ENCODE results near the gene GCNA. TPM values are rescaled to one million over a fixed set of nuclear protein-coding genes. Genes with fewer than 3 reads are reported as not detected.

GCNA gene
- total RNA-seq, result 3.4 and 3.5 TPM in 2 replicates

- Mint-ChIP-seq H3K4me3 (ENCODE audit: low read depth) (no peak within 1 kb of the TSS), H3K4me1 (ENCODE audit: low read depth) (peaks cover 2% of the 10 kb centered on the region), H3K9me3 (no peaks in the 10 kb centered on the region), H3K36me3 (ENCODE audit: low read depth) (peaks cover 44% of the 10 kb centered on the region), H3K27ac (no peak within 1 kb of the TSS), H3K27me3 (ENCODE audit: low read depth) (no peaks in the 10 kb centered on the region)
- intact Hi-C loops (cut with micrococcal nuclease), result no loop called here
- no peak for DNase-seq (ENCODE audit: low spot score)
These were observed at the start of gene GCNA for GRCh38 chrX:71578253-71579135. Gene GCNA (plus strand): TSS chrX:71578437. CDS start chrX:71580822, 2,385 bp downstream.

- H3K36me3 Mint-ChIP-seq (ENCODE audit: low read depth), result peaks cover 37% of the 10 kb centered on the region
- H3K27ac Mint-ChIP-seq, result peak overlapping the region; percentile 99
- DNase-seq (ENCODE audit: low spot score), result peak; percentile 56
- peaks cover 7% of the 10 kb centered on the region for H3K9me3 Mint-ChIP-seq
- intact Hi-C loops (cut with micrococcal nuclease), result loop anchor here (1.0 to 10.0 kb wide), 9 partner anchors 9 to 430 kb away; partner anchors contain the start of genes CXCR3, NONO and TAF1
- H3K4me1 Mint-ChIP-seq (ENCODE audit: low read depth), result peaks cover 18% of the 10 kb centered on the region
- no peaks in the 10 kb centered on the region for H3K27me3 Mint-ChIP-seq (ENCODE audit: low read depth)
- H3K4me3 Mint-ChIP-seq (ENCODE audit: low read depth), result peak overlapping the region; percentile 99
These were observed 46.0 kb upstream of the GCNA start for GRCh38 chrX:71532078-71532752.

GRCh38 chrX:71532753-71533425 lies 45.3 kb upstream of the GCNA start, which contains the start of gene OGT:
Gene OGT (plus strand): TSS chrX:71533104. CDS start chrX:71533300, 196 bp downstream.
- Mint-ChIP-seq H3K27me3 (ENCODE audit: low read depth) (no peaks in the 10 kb centered on the region), H3K27ac (peak within 1 kb of the TSS; percentile 99), H3K36me3 (ENCODE audit: low read depth) (peaks cover 42% of the 10 kb centered on the region), H3K4me1 (ENCODE audit: low read depth) (peaks cover 22% of the 10 kb centered on the region), H3K9me3 (peaks cover 7% of the 10 kb centered on the region), H3K4me3 (ENCODE audit: low read depth) (peak within 1 kb of the TSS; percentile 99)
- intact Hi-C loops (cut with micrococcal nuclease), result loop anchor here (1.0 to 10.0 kb wide), 9 partner anchors 8 to 431 kb away; partner anchors contain the start of genes CXCR3, NONO and TAF1
- DNase-seq (ENCODE audit: low spot score), result peak; percentile 92

- intact Hi-C loops (cut with micrococcal nuclease), result loop anchor here (2.0 to 10.0 kb wide), 5 partner anchors 17 to 431 kb away; partner anchors contain the start of gene NONO
- peaks cover 47% of the 10 kb centered on the region for H3K36me3 Mint-ChIP-seq (ENCODE audit: low read depth)
These were observed 44.8 kb upstream of the GCNA start for GRCh38 chrX:71533516-71533850.

GRCh38 chrX:71533851-71534561 lies 44.2 kb upstream of the GCNA start:
- peak overlapping the region; percentile 99 for H3K4me3 Mint-ChIP-seq (ENCODE audit: low read depth)
- H3K36me3 Mint-ChIP-seq (ENCODE audit: low read depth), result peaks cover 50% of the 10 kb centered on the region
- DNase-seq (ENCODE audit: low spot score), result peak; percentile 57
- no peaks in the 10 kb centered on the region for H3K27me3 Mint-ChIP-seq (ENCODE audit: low read depth)
- peaks cover 7% of the 10 kb centered on the region for H3K9me3 Mint-ChIP-seq
- H3K4me1 Mint-ChIP-seq (ENCODE audit: low read depth), result peaks cover 26% of the 10 kb centered on the region
- intact Hi-C loops (cut with micrococcal nuclease), result loop anchor here (2.0 to 10.0 kb wide), 5 partner anchors 17 to 432 kb away; partner anchors contain the start of gene NONO
- peak overlapping the region; percentile 99 for H3K27ac Mint-ChIP-seq

More at GRCh38 chrX:71533516-71533850, 44.8 kb upstream of the GCNA start:
- no peak for DNase-seq (ENCODE audit: low spot score)
- H3K27me3 Mint-ChIP-seq (ENCODE audit: low read depth), result no peaks in the 10 kb centered on the region
- peak overlapping the region; percentile 99 for H3K27ac Mint-ChIP-seq
- peak overlapping the region; percentile 99 for H3K4me3 Mint-ChIP-seq (ENCODE audit: low read depth)
- H3K9me3 Mint-ChIP-seq, result peaks cover 7% of the 10 kb centered on the region
- H3K4me1 Mint-ChIP-seq (ENCODE audit: low read depth), result peaks cover 25% of the 10 kb centered on the region

GRCh38 chrX:71534773-71535544 lies 43.3 kb upstream of the GCNA start:
- Mint-ChIP-seq H3K27ac (peak overlapping the region; percentile 99), H3K36me3 (ENCODE audit: low read depth) (peaks cover 58% of the 10 kb centered on the region), H3K4me1 (ENCODE audit: low read depth) (peaks cover 24% of the 10 kb centered on the region), H3K4me3 (ENCODE audit: low read depth) (peak overlapping the region; percentile 99), H3K27me3 (ENCODE audit: low read depth) (no peaks in the 10 kb centered on the region), H3K9me3 (no peaks in the 10 kb centered on the region)
- no peak for DNase-seq (ENCODE audit: low spot score)
- intact Hi-C loops (cut with micrococcal nuclease), result loop anchor here (5.0 to 10.0 kb wide), 3 partner anchors 253 to 433 kb away; partner anchors contain the start of gene NONO

DNA sequence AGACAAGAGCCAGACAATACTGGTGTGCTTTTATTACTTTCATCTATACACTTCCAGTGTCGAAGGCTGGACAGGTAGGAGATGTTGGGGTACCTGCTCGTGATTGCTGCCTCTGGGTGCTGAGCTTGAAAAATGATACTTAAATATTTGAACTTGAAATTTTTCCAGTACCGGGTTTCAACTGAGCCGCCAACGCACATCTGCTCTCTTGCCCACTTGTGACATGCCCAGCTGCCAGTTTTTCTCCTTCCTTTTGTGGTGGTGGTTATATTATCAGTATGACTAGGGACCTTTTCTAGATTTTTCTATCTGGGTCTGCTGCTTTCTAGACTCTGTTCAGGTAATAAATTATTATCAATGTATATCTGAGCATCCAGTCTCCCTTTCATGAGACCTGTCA lies 42.0 kb upstream of the GCNA start:
- intact Hi-C loops (cut with micrococcal nuclease), result loop anchor here (10.0 kb wide), 1 partner anchor 341 kb away; no protein-coding TSS in a partner anchor
- peak overlapping the region; percentile 78 for H3K27ac Mint-ChIP-seq
- peaks cover 66% of the 10 kb centered on the region for H3K36me3 Mint-ChIP-seq (ENCODE audit: low read depth)
- H3K9me3 Mint-ChIP-seq, result no peaks in the 10 kb centered on the region
- H3K4me3 Mint-ChIP-seq (ENCODE audit: low read depth), result peak overlapping the region; percentile 99
- no peaks in the 10 kb centered on the region for H3K27me3 Mint-ChIP-seq (ENCODE audit: low read depth)
- peak; percentile 10 for DNase-seq (ENCODE audit: low spot score)
- H3K4me1 Mint-ChIP-seq (ENCODE audit: low read depth), result peaks cover 25% of the 10 kb centered on the region

- Mint-ChIP-seq H3K27me3 (ENCODE audit: low read depth) (no peaks in the 10 kb centered on the region), H3K4me1 (ENCODE audit: low read depth) (peaks cover 30% of the 10 kb centered on the region), H3K36me3 (ENCODE audit: low read depth) (peaks cover 77% of the 10 kb centered on the region), H3K4me3 (ENCODE audit: low read depth) (peak overlapping the region; percentile 72), H3K9me3 (no peaks in the 10 kb centered on the region), H3K27ac (peak overlapping the region; percentile 28)
- DNase-seq (ENCODE audit: low spot score), result no peak
- intact Hi-C loops (cut with micrococcal nuclease), result loop anchor here (10.0 kb wide), 1 partner anchor 343 kb away; no protein-coding TSS in a partner anchor
These were observed 40.5 kb upstream of the GCNA start for GRCh38 chrX:71537743-71538142.

- H3K27ac Mint-ChIP-seq, result peak overlapping the region; percentile 93
- no peak for DNase-seq (ENCODE audit: low spot score)
- peaks cover 41% of the 10 kb centered on the region for H3K4me1 Mint-ChIP-seq (ENCODE audit: low read depth)
- intact Hi-C loops (cut with micrococcal nuclease), result loop anchor here (1.0 to 2.0 kb wide), 3 partner anchors 8 to 78 kb away; partner anchors contain the start of gene CXCR3
- H3K9me3 Mint-ChIP-seq, result no peaks in the 10 kb centered on the region
- H3K4me3 Mint-ChIP-seq (ENCODE audit: low read depth), result peak overlapping the region; percentile 79
- H3K36me3 Mint-ChIP-seq (ENCODE audit: low read depth), result peaks cover 78% of the 10 kb centered on the region
- no peaks in the 10 kb centered on the region for H3K27me3 Mint-ChIP-seq (ENCODE audit: low read depth)
These were observed 37.4 kb upstream of the GCNA start for GRCh38 chrX:71540801-71541200.

GRCh38 chrX:71541210-71542022 lies 36.8 kb upstream of the GCNA start:
- no peak for DNase-seq (ENCODE audit: low spot score)

More at GRCh38 chrX:71541210-71542022, 36.8 kb upstream of the GCNA start:
- no peaks in the 10 kb centered on the region for H3K27me3 Mint-ChIP-seq (ENCODE audit: low read depth)
- intact Hi-C loops (cut with micrococcal nuclease), result loop anchor here (1.0 to 2.0 kb wide), 3 partner anchors 9 to 77 kb away; partner anchors contain the start of gene CXCR3
- H3K36me3 Mint-ChIP-seq (ENCODE audit: low read depth), result peaks cover 78% of the 10 kb centered on the region
- H3K4me1 Mint-ChIP-seq (ENCODE audit: low read depth), result peaks cover 41% of the 10 kb centered on the region
- H3K27ac Mint-ChIP-seq, result peak overlapping the region; percentile 93
- peak overlapping the region; percentile 79 for H3K4me3 Mint-ChIP-seq (ENCODE audit: low read depth)
- H3K9me3 Mint-ChIP-seq, result no peaks in the 10 kb centered on the region

All from activated T-helper 2 cell treated with anti-CD3 and anti-CD28 coated beads, Interferon-gamma antibody, Interleukin-2, Interleukin-4, amounts not matched to agents 10 μg/mL and 5 μg/mL and 100 μg/mL, durations not matched to agents 14 hours and 24 hours and 36 hours (primary cell).